Left ventricle myocardium inferior (tissue), 1 donor: ENCODE results near the gene USP4. TPM values are rescaled to one million over a fixed set of nuclear protein-coding genes. Genes with fewer than 3 reads are reported as not detected.
A peak's percentile ranks its signal among the peaks of the same experiment; 100 is the strongest.
"Not testable (repeated sequence)": the region's sequence is repeated elsewhere in the genome, so short reads cannot be mapped to it uniquely, and the experiment has no call there.

Experiments
- DNase-seq: peaks from one replicate; pipeline ENCODE4 v3.0.0-alpha.2; 2020
- H3K27ac ChIP-seq: fragments of 200-600 bp; replicated peaks from 2 replicates; pipeline ENCODE4 v1.8.0; 2021
- H3K27me3 ChIP-seq: fragments of 200-600 bp; 2 replicates; pipeline ENCODE4 v1.8.0; 2021; ENCODE audit warnings: low read depth
- H3K36me3 ChIP-seq: fragments of 200-600 bp; 2 replicates; pipeline ENCODE4 v1.8.0; 2021
- H3K4me1 ChIP-seq: fragments of 200-600 bp; 2 replicates; pipeline ENCODE4 v1.8.0; 2021
- H3K4me3 ChIP-seq: fragments of 200-600 bp; 2 replicates; pipeline ENCODE4 v1.8.0; 2021; ENCODE audit warnings: mild to moderate bottlenecking, moderate library complexity
- H3K9me3 ChIP-seq: fragments of 200-600 bp; replicated peaks from 2 replicates; pipeline ENCODE4 v1.8.0; 2021
- intact Hi-C: fragments of 100-400 bp; cut with micrococcal nuclease; formaldehyde crosslinking; loops from one replicate; pipeline ENCODE4 v1.11.0; 2022
- total RNA-seq: library from RNA; stranded (reverse); fragmentation: NEBNext Ultra II Directional; extraction: Animal tissue kit (Norgen Biotek cat#: 25700); gene quantifications from one replicate; pipeline ENCODE4 v1.2.1, GENCODE V29; 2021
- TF ChIP-seq, protein P1 (sequence below): fragments of 200-600 bp; IDR thresholded peaks from 2 replicates; pipeline ENCODE4 v1.8.0; 2021; ENCODE audit warnings: antibody characterized with exemption, mild to moderate bottlenecking, borderline replicate concordance
- donor health status: DM: no; HTN: yes; CAD: no; lungs with severe emphysema.

Gene USP4
- total RNA-seq, 1 donor from 2014 or later = 37.3 TPM

DNA sequence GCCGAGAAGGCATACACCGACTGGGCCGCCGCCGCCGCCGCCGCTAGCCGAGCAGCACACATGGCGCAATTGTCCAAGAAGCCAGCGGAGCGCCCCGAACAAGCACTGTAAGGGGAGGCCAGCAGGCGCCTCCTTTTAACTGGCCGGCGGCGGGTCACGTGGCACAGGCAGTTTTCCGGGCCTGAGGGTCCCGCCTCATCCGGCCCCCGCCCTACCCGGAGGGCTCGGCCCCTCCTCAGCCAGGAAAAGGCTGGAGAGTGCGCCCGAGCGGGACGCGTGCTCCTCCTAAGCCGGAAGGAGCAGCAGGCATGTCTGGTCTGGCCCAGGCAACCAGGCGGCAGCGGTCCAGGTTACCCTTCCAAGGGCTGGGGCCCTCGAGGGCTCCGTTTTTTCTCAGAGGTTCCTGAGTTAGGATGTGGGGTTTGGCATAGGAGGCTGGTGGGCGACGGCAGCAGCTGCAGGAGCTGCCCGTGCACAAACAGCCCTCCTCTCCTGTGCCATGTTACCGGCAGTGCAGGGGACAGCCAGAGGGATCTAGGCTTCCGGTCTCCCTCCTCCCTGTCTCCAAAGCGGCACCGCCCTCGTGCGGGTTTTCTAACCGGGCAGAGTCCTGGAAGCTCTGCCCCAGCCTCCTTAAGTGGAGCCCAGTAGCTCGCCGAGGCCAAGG is 18.5 kb upstream of the USP4 start, which contains the start of gene GPX1:
Gene GPX1 (minus strand): TSS at position 137 of the 667 bp plus-strand sequence. CDS start 75 bp downstream, at position 62.
- TF ChIP-seq, protein P1, sequence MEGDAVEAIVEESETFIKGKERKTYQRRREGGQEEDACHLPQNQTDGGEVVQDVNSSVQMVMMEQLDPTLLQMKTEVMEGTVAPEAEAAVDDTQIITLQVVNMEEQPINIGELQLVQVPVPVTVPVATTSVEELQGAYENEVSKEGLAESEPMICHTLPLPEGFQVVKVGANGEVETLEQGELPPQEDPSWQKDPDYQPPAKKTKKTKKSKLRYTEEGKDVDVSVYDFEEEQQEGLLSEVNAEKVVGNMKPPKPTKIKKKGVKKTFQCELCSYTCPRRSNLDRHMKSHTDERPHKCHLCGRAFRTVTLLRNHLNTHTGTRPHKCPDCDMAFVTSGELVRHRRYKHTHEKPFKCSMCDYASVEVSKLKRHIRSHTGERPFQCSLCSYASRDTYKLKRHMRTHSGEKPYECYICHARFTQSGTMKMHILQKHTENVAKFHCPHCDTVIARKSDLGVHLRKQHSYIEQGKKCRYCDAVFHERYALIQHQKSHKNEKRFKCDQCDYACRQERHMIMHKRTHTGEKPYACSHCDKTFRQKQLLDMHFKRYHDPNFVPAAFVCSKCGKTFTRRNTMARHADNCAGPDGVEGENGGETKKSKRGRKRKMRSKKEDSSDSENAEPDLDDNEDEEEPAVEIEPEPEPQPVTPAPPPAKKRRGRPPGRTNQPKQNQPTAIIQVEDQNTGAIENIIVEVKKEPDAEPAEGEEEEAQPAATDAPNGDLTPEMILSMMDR = peak; percentile 18
- intact Hi-C loops = no loop called here
- peak; percentile 97 for DNase-seq
- peaks cover 47% of the 10 kb centered on the region for H3K4me1 ChIP-seq
- H3K27me3 ChIP-seq = no peaks in the 10 kb centered on the region
- peak within 1 kb of the TSS; percentile 80 for H3K4me3 ChIP-seq
- H3K36me3 ChIP-seq = peaks cover 61% of the 10 kb centered on the region
- no peaks in the 10 kb centered on the region for H3K9me3 ChIP-seq
- H3K27ac ChIP-seq = peak within 1 kb of the TSS; percentile 92

DNA sequence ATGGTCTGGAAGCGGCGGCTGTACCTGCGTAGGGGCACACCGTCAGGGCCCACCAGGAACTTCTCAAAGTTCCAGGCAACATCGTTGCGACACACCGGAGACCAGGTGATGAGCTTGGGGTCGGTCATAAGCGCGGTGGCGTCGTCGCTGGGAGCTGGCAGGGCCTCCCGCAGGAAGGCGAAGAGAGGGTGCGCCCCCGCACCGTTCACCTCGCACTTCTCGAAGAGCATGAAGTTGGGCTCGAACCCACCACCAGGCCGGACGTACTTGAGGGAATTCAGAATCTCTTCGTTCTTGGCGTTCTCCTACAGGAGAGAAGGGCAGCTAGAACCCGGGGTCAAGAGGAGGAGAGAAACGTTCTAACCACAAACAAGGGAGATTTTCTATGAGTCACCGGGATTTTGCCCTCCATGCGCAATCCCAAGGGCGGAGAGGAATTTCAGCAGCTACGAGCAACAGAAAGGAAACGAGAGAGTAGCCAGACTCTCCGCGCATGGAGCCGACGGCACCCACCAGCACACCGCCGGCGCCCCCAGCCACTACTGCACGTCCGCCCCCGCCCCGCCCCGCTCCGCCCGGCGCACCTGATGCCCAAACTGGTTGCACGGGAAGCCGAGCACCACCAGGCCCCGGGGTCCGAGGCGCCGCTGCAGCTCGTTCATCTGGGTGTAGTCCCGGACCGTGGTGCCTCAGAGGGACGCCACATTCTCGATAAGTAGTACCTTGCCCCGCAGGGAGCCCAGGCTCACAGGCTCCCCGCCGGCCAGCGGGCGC is 17.8 kb upstream of the USP4 start:
- Histone ChIP-seq H3K4me1 (peaks cover 47% of the 10 kb centered on the region), H3K4me3 (peak overlapping the region; percentile 80), H3K36me3 (peaks cover 55% of the 10 kb centered on the region), H3K27ac (peak overlapping the region; percentile 92)
- H3K27me3 ChIP-seq, H3K9me3 ChIP-seq, intact Hi-C loops: not testable (repeated sequence)
- DNase-seq = peak; percentile 34

DNA sequence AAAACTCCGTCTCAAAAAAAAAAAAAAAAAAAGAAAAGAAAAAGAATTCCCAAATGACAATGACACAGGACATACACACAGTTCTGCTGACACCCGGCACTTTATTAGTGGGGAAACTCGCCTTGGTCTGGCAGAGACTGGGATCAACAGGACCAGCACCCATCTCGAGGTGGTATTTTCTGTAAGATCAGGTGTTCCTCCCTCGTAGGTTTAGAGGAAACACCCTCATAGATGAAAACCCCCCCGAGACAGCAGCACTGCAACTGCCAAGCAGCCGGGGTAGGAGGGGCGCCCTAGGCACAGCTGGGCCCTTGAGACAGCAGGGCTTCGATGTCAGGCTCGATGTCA is 17.2 kb upstream of the USP4 start:
- peaks cover 49% of the 10 kb centered on the region for H3K36me3 ChIP-seq
- H3K4me3 ChIP-seq = peak overlapping the region; percentile 80
- H3K9me3 ChIP-seq, H3K27me3 ChIP-seq, intact Hi-C loops, DNase-seq: not testable (repeated sequence)
- H3K4me1 ChIP-seq = peaks cover 47% of the 10 kb centered on the region
- H3K27ac ChIP-seq = peak overlapping the region; percentile 92

DNA sequence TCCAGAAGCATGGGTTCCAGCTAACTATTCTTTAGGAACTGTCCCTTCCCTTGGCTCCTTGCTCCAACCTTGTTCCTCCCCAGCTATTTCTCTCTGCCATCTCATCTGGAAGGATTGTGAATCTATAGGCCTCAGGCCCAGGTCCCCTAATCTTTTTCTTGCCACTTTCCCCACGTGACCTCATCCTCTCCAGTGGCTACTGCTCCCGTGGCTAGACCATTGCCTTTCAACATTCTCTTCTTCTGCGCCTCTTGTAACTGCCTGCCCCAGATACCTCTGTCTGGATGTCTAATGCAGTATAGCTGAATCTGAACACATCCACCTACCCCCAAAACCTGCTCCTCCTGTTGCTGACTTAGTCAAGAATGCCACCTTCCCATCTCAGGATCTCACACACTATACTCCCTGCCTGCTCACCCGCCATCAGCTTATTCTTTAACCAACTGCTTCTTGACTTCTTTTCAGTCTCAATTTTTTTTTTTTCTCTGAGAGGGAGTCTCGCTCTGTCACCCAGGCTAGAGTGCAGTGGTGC is 13.1 kb upstream of the USP4 start:
- Histone ChIP-seq H3K36me3 (peaks cover 17% of the 10 kb centered on the region), H3K4me1 (peaks cover 30% of the 10 kb centered on the region), H3K27me3 (no peaks in the 10 kb centered on the region), H3K9me3 (no peaks in the 10 kb centered on the region), H3K27ac (peak overlapping the region; percentile 55), H3K4me3 (no peak overlapping the region)
- no peak for DNase-seq
- intact Hi-C loops = no loop called here
- TF ChIP-seq, protein P1 = no peak

DNA sequence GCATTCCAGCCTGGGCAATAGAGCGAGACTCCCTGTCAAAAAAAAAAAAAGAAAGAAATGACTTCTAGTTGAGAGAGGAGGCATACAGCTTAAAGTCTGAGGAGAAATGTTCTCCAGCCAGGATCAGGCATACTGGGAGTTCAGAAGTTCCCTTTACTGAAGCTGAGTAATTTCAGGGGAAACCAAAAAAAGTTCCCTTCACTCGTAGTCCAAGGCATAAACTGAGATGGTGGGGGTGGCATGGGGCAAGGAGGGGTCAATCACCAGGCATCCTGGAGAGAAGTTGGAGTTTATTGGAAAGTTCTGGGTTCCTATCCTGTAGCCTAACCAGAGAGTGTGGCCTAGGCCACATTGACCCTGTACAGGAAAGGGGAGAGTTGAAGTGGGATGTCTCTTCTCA is 12.4 kb upstream of the USP4 start:
- Histone ChIP-seq H3K27ac (peak overlapping the region; percentile 55), H3K4me1 (peaks cover 23% of the 10 kb centered on the region)
- intact Hi-C loops = no loop called here

DNA sequence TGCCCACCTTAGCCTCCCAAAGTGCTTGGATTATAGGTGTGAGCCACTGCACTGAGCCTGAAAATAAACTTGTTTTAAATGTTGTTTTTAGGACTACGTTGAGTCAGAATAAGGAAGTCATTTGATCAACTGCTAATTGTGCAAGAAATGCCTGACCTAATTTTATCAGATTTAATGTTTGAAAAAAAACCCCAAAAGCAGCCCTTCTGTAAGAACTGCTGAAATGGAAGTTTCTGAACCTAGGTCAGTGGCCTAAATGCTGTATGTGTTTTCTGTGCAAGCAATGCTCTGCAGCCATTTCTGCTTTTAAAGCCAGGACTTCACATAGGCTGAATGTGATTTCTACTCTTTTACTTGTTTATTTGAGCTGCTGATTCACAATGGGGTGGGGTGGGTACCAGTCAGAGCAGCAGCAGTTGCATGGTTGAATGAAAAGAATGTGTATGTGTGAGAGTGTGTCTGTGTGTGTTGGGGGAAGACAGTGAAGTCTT is 11.7 kb upstream of the USP4 start:
- Histone ChIP-seq H3K9me3 (no peaks in the 10 kb centered on the region), H3K36me3 (peaks cover 12% of the 10 kb centered on the region), H3K27ac (peak overlapping the region; percentile 55), H3K27me3 (no peaks in the 10 kb centered on the region), H3K4me3 (no peak overlapping the region), H3K4me1 (peaks cover 16% of the 10 kb centered on the region)
- no peak for DNase-seq
- TF ChIP-seq, protein P1 = no peak
- intact Hi-C loops = no loop called here

More for the DNA sequence above, 12.4 kb upstream of the USP4 start:
- Histone ChIP-seq H3K4me3 (no peak overlapping the region), H3K9me3 (no peaks in the 10 kb centered on the region), H3K36me3 (peaks cover 17% of the 10 kb centered on the region), H3K27me3 (no peaks in the 10 kb centered on the region)
- TF ChIP-seq, protein P1 = no peak
- DNase-seq = no peak
